Dedifferentiated amniotic fluid mesenchymal stem cell (primary cell): ENCODE data around the gene OR2S2.
"Not testable (repeated sequence)": the region's sequence is repeated elsewhere in the genome, so short reads cannot be mapped to it uniquely, and the experiment has no call there.

Source experiments
- DNase-seq: peaks from one replicate; pipeline ENCODE4 v3.0.0-alpha.2; 2016; ENCODE audit errors: extremely low spot score

The OR2S2 gene

DNA sequence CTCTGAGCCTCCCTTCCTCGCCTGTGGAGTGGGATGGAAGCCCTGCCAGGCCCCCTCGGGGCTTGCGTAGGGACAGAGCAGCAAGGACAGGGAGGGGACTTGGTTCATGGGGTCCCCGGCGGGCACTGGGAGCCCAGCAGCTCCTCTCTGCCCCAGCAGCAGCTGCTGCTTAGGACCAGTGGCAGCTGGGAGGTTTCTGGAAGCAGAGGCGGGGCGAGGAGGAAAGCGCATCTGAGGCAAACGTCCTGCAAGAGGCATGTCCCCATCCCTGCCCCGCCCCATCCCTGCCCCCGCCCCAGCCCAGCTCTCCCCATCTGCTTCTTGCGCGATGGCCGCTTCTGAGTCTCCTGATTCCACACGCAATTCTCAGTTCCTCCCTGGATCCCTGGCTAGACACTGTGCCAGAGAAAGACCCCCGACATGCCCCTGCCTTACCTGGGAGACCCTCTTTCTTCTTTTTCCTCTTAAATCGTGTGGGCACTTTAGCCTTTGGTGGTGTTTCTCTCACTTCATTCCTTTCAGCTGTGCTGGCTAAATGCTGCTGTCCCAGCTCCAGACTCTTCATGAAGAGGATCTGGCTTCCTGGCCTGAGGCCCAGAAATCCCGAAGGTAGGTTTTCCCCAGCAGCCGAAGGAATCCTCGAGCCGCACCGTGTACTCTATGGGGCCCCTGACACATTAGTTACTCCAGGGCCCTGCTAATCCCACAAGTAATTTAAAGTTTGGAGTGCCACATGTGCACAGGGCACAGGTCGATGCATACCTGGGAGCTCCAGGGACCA lies 4.4 kb upstream of the OR2S2 start:
- DNase-seq = peak; percentile 15

DNA sequence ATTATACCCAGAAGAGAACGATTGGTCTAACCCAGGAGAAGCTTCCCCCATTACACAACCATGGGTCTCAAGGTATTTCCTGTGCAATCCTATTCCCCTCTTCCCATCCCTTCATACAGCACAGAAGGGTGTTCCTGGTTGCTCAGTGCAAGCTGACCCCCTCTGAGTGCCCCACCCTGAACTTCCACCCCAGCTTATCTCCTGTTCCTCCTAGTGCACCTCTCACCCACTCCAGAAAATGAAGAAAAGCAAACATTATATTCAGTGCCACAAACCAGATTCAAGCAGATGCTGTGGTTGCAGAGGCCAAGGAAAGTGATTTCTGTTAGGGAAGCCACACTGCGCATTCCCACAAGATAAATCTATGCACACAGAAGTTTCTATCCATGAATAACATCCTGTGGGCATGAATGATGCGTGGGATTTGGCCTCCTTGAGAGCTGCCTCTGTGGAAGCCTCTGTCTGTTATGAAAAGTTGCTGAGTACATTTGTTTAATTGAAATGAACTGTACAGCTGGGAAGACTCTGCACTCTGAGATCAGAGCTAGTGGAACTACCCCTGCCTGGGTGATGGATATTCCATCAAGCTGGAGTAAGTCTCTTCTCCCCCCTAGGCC lies 2.2 kb upstream of the OR2S2 start:
- DNase-seq = peak; percentile 14

DNA sequence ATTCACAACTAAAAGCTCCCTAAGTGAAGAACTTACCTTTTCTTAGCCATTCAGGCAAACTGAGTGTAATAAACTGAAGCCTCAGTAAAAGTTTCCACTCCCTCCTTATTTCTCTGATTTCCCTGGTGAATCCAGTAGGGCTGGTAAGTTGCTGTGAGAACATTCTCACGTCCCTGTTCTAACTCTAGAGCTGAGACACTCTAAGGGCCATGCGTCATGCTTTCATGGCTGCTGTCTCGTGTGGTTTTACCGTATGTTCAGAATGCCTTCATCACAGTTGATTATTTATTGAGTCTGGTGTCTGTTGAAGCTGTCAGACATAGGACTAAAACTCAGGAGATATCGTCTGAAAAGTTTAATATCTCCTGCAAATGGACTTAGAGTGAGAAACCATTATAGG lies 1.3 kb downstream of the OR2S2 start:
- no peak for DNase-seq

- DNase-seq = peak; percentile 86
Measured at GRCh38 chr9:35954942-35955546, 2.9 kb downstream of the OR2S2 start.

- DNase-seq = peak; percentile 1
Measured at GRCh38 chr9:35952526-35953191, 5.3 kb downstream of the OR2S2 start.

DNA sequence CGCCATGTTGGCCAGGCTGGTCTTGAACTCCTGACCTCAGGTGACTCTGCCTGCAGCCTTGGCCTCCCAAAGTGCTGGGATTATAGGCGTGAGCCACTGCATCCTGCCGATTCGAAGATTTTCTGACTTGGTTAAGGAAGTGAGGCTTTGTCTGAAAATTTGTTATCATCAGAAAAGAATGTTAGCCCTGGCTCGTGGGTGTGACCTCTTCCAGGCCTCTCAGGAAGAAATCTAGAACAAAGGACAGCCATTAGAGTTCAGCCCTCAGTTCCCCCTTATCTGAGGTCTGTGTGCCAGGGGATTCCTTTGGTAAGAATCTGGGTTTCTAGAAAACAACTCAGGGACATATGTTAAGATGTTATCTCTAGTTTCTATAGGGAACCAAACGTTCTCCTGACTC lies 6.2 kb downstream of the OR2S2 start:
- peak; percentile 32 for DNase-seq

GRCh38 chr9:35948901-35949318 lies 9.0 kb downstream of the OR2S2 start:
- no peak for DNase-seq

DNA sequence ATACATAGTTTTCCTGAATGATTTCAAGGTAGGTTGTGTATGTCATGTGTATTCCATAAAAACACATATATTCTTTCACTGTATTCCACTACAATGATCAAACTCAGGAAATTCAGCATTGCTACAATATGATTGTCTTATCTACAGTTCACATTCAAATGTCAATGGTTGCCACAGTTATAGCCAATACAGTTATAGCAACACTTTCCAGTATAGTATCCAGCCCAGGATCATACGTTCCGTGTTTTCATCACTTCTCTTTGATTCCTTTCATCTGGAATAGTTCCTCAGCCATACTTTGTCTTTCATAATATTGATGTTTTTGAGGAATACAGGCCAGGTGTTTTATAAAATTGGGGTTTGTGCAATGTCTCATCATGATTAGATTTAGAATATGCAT lies 9.5 kb downstream of the OR2S2 start:
- DNase-seq = no peak

- peak; percentile 86 for DNase-seq
Measured at GRCh38 chr9:35945341-35946018, 12.5 kb downstream of the OR2S2 start.

- no peak for DNase-seq
Measured at GRCh38 chr9:35944841-35945240, 13.1 kb downstream of the OR2S2 start.

- no peak for DNase-seq
Measured at GRCh38 chr9:35944173-35944572, 13.8 kb downstream of the OR2S2 start.

DNA sequence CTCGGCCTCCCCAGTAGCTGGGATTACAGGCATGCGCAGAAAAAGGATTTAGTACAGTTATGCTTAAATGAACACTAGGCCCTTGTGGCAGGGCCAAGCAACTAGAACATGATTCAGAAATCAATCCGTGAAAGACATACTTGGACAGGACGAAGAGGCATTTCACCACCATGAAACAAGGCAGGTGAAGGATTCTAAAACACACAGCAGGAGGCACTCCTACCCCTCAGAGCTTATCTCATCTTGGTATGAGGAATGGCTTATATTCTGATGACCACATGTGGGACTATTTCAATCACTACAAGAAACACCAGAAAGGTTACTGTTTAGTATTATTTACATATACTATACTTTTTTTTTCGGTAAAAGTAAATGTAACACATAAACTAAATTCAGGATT lies 15.7 kb downstream of the OR2S2 start:
- no peak for DNase-seq

DNA sequence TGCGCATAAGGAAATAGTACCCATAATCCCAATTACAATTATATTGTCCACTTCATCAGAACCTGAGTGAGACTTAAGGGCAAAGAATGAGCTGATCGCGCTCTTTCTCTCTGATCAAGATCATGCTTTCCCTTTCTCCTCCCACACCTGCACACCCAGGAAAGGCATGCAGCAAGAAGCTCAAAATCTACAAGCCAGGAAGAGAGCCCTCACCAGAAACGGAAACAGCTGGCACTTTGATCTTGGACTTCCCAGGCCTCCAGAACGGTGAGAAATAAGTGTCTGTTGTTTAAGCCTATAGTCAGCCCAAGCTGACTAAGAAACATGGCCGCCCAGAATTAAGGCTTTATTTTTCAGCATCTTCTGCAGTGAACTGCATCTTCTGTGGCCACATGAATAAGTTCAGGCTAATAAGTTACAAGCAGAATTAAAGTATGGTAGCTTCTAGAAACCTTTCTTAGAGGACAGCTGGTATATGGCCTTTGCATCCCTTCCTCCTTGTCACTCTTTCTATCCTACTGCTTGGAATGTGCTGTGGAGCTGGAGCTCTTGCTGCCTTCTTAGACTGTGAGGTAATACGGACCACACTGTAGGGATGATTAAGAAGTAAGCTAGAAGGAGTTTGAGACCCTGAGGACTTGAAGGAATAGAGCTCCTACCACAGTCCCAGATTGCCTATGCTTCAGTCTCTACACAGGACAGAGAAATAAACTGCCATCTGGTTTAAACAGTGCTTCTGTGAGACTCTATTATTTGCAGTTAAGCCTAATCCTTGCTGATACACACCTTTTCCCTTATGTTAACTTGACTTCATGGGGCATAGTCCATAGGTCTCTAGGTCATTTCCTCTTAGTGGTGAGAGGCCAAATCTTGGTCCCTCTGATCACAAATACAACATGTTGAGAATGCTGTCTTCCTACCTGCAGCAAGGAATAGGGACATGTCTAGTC lies 17.2 kb downstream of the OR2S2 start:
- DNase-seq = no peak

- no peak for DNase-seq
Measured at GRCh38 chr9:35939679-35940250, 18.2 kb downstream of the OR2S2 start.

DNA sequence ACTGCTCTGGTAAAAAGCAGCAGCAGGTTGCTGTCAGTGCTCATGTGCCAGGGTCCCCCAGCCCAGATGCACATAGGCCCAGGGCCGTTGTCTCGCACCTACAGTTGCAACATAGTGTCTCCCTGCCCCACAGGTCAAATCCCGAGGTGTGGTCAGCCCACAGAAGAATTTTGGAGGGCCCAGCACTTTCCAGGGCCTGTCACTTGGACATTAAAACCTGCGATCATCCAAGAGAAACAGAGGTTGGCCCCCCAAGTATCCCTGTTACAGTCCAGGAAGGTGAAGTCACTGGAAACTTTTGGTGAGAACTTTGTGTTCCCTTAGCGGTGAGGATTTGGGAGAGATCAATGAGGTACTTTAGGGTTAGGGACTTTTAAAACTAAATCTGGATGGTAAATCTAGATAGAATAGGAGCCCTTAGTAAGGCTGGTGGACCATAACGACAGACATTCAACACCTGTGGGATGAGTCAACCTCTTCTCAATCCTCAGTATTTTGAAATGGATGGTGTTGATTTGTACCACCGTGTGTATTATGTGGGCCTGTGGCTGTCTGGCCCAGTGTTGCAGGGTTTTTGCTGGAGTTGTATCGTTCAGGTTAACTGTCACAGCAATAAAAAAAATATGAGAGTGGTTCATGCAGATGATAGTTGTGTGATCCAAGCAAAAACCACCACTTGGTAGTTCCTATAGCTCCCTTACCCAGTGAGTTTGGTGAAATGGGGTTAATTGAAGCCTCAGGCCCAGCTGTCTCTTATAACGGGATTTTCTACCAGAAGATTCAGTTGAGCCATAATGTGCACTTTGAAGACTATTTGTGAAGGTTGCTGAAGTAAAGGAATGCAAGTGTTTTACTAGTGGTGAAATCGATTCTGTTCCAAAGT lies 19.2 kb downstream of the OR2S2 start:
- no peak for DNase-seq

DNA sequence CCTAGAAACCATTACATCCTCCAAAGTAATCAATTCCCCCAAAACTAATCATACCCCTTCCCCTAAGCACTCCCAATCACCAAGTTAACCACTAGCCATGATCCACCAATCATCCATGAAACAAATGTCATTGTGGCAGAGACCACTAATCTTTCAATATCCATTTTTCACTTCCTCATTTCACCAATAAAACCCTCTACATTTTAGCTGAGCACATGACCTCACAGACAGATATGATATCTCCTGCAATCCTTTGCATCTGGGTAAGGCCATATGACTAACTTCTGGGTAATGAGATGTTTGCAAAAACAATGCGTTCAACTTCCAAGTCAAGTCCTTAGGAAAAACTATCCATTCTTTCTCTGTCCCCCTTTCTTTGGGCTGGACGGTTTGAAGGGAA lies 20.7 kb downstream of the OR2S2 start:
- DNase-seq = no peak

DNA sequence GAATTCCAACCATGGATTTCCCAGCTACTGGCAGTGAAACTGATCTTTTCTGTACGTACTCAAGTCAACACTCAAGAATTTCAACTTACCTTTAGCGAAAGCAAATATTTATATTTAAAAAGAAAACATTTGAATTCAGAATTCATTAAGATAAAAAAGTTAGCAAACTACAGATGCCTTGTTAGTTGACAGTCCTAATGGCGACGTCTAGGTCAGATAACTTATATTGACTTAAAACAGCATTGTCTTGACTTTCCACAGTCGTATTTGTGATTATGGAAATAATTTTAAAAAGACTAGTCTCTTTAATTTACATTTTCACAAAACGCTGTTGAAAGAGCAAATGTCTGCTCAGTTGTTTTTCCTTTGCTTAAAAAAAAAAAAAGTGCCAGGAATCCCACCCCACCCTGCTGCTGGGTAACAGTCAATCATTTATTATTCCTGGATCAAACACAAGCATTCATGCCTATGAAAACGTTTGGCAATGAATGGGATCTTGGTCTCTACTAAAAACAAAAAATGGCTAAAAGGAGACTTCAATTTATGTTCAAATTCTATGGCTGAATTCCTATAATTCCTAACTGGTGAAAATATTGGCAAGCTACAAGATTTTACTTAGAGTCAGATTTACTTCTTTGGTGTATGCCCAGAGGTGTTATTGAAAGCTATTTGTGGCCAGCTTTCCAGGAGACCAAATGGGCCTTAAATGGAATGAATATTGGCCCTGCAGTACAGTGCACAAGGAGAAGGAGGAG lies 22.0 kb downstream of the OR2S2 start:
- peak; percentile 78 for DNase-seq

- no peak for DNase-seq
Measured at GRCh38 chr9:35935261-35935660, 22.7 kb downstream of the OR2S2 start.

GRCh38 chr9:35934069-35934468 lies 23.9 kb downstream of the OR2S2 start:
- DNase-seq = not testable (repeated sequence)
